Measurements from ENCODE around the gene BCL6.

DNA sequence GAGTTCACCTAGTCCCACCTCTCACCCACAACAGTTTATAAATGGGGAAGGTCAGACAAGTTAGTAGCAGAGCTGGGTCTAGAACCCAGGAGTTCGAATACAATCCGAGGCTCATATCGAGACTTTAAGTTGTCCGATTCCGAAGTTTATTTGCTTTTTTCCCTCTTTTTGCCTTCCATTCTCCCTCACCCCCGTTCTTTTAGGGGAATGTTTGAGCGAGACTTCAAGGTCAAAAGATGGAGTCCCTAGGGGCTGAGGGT lies 7.3 kb downstream of the BCL6 start:
- TF ChIP-seq POLR2A (IDR thresholded peaks at IDR 0.05; ENCODE audit: low read depth, low read length) (no peak), TAF1 (IDR thresholded peaks at IDR 0.05; ENCODE audit: borderline replicate concordance, low read depth, low read length) (no peak), POLR2AphosphoS5 (IDR thresholded peaks at IDR 0.05; ENCODE audit: low read depth, low read length) (no peak)

Measured in GM12892 (cell line).